ENCODE results near the gene EPB41L3. TPM values are rescaled to one million over a fixed set of nuclear protein-coding genes. Genes with fewer than 3 reads are reported as not detected.

Gene EPB41L3
- polyA plus RNA-seq, 3 donors = 25.2 to 56.6 (median 51.3) TPM

DNA sequence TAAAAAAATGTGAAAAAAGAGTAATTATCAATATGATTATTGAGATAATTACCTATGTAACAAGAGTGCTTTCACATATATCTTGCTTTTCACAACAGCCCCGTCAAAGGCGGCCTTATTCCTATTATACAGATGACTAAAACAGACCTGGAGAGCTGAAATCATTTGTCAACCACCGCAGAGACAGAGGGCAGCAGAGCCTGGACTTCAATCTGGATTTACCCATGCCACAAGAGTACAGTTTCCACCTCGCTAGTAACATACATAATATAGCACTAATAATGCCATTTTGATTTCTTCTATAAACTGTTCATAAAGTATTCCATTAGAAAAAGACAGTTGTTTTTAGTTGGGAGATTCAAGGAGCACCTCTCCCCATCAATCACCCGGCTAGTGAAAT lies 121.8 kb downstream of the EPB41L3 start:
- TF ChIP-seq CTCF (IDR thresholded peaks at IDR 0.05) = no peak
- Mint-ChIP-seq H3K27ac (no peak overlapping the region), H3K36me3 (peaks cover 23 to 39% of the 10 kb centered on the region in 2 donors), H3K4me3 (no peak overlapping the region), H3K4me1 (peaks cover 31% of the 10 kb centered on the region), H3K27me3 (ENCODE audit: low read depth in 3 of 3) (no peaks in the 10 kb centered on the region), H3K9me3 (peaks cover 0 to 2% (median 0%) of the 10 kb centered on the region in 7 donors)
- H3K4me2 ChIP-seq (replicated peaks; ENCODE audit: extremely low read depth, low read length, poor library complexity, severe bottlenecking) = no peak overlapping the region
- peaks cover 24 to 27% of the 10 kb centered on the region in 2 donors for H3K4me1 ChIP-seq (ENCODE audit: control insufficient read depth in 1 of 2, insufficient read depth in 2 of 2, low read length in 2 of 2)
- no peak overlapping the region for H3K4me3 ChIP-seq (replicated peaks in 1 of 3; ENCODE audit: low read depth in 2 of 3, low read length in 3 of 3)
- no peak overlapping the region for H2AFZ ChIP-seq (ENCODE audit: insufficient read depth, low read depth, low read length, poor library complexity, severe bottlenecking)
- H3K36me3 ChIP-seq (replicated peaks in 1 of 2; ENCODE audit: control insufficient read depth in 1 of 2, insufficient read depth in 2 of 2, low read length in 2 of 2) = peaks cover 18 to 42% of the 10 kb centered on the region in 2 donors
- no peaks in the 10 kb centered on the region for H4K20me1 ChIP-seq (ENCODE audit: insufficient read depth, low read length)
- no peaks in the 10 kb centered on the region for H3K27me3 ChIP-seq (ENCODE audit: control insufficient read depth in 2 of 2, insufficient read depth in 2 of 2, low read length in 2 of 2)
- intact Hi-C loops (cut with micrococcal nuclease) = loop anchor here in 1 of 2 donors (10.0 kb wide), 1 partner anchor 123 kb away; the partner anchor contains the start of gene EPB41L3
- no peak for DNase-seq
- no peak overlapping the region for H3K27ac ChIP-seq (ENCODE audit: low read depth in 1 of 2, low read length in 2 of 2)
- H3K9me3 ChIP-seq (replicated peaks in 1 of 2; ENCODE audit: control insufficient read depth in 1 of 2, insufficient read depth in 1 of 2, low read length in 2 of 2) = no peaks in the 10 kb centered on the region
- 100% methylated on average over 3 of the region's 5 CpGs for WGBS (ENCODE audit: insufficient coverage)
- H3K9ac ChIP-seq (ENCODE audit: insufficient read depth, low read length, poor library complexity, severe bottlenecking) = no peak overlapping the region
- H3K79me2 ChIP-seq (ENCODE audit: insufficient read depth, low read length) = no peaks in the 10 kb centered on the region

GRCh38 chr18:5420906-5421305 lies 122.9 kb downstream of the EPB41L3 start:
- Histone ChIP-seq H3K36me3 (replicated peaks in 1 of 2; ENCODE audit: control insufficient read depth in 1 of 2, insufficient read depth in 2 of 2, low read length in 2 of 2) (peaks cover 18 to 44% of the 10 kb centered on the region in 2 donors), H3K9me3 (replicated peaks in 1 of 2; ENCODE audit: control insufficient read depth in 1 of 2, insufficient read depth in 1 of 2, low read length in 2 of 2) (no peaks in the 10 kb centered on the region), H3K9ac (ENCODE audit: insufficient read depth, low read length, poor library complexity, severe bottlenecking) (no peak overlapping the region), H3K4me1 (ENCODE audit: control insufficient read depth in 1 of 2, insufficient read depth in 2 of 2, low read length in 2 of 2) (peaks cover 24 to 28% of the 10 kb centered on the region in 2 donors), H3K79me2 (ENCODE audit: insufficient read depth, low read length) (no peaks in the 10 kb centered on the region), H3K27me3 (ENCODE audit: control insufficient read depth in 2 of 2, insufficient read depth in 2 of 2, low read length in 2 of 2) (no peaks in the 10 kb centered on the region), H3K4me2 (replicated peaks; ENCODE audit: extremely low read depth, low read length, poor library complexity, severe bottlenecking) (no peak overlapping the region), H3K27ac (ENCODE audit: low read depth in 1 of 2, low read length in 2 of 2) (no peak overlapping the region), H4K20me1 (ENCODE audit: insufficient read depth, low read length) (no peaks in the 10 kb centered on the region), H3K4me3 (replicated peaks in 1 of 3; ENCODE audit: low read depth in 2 of 3, low read length in 3 of 3) (no peak overlapping the region), H2AFZ (ENCODE audit: insufficient read depth, low read depth, low read length, poor library complexity, severe bottlenecking) (no peak overlapping the region)
- DNase-seq = no peak
- Mint-ChIP-seq H3K4me1 (peaks cover 31% of the 10 kb centered on the region), H3K9me3 (peaks cover 0 to 2% (median 0%) of the 10 kb centered on the region in 7 donors), H3K4me3 (no peak overlapping the region), H3K27ac (peak overlapping the region in 2 of 7 donors; percentile 56 to 66), H3K27me3 (ENCODE audit: low read depth in 3 of 3) (no peaks in the 10 kb centered on the region), H3K36me3 (peaks cover 28 to 42% of the 10 kb centered on the region in 2 donors)
- no peak for TF ChIP-seq CTCF (IDR thresholded peaks at IDR 0.05)
- intact Hi-C loops (cut with micrococcal nuclease) = loop anchor here in 1 of 2 donors (10.0 kb wide), 1 partner anchor 124 kb away; the partner anchor contains the start of gene EPB41L3
- WGBS (ENCODE audit: insufficient coverage) = 61% methylated on average over 2 of the region's 3 CpGs
